ENCODE data around the gene NOTCH2. TPM values are rescaled to one million over a fixed set of nuclear protein-coding genes. Genes with fewer than 3 reads are reported as not detected.

Gene NOTCH2
- total and polyA plus RNA-seq, 4 donors: 8.7 to 55.3 (median 27.4) TPM

DNA sequence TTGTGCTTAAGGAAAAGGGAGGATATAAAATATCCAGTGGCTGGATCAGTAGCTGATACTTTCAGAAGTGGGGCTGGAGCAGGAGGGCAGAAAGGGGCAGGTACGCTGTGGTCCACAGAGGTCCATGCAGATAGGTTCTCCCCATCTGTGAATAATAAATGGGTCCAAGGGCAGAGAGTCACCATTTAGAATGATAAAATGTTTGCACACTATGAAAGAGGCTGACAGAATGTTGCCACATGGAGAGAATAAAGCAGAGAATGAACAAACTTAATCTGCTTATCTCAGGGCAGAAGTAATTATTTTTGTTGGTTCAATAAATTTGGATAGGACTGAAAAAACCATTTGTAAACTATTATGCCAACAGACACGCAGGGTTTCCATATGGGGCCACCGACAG lies 156.5 kb downstream of the NOTCH2 start:
- WGBS: 96% methylated on average over 3 of the region's 3 CpGs
- TF ChIP-seq CTCF (IDR thresholded peaks at IDR 0.05; ENCODE audit: low read depth, low read length, missing input control) (no peak), FOXA2 (IDR thresholded peaks at IDR 0.05) (no peak), YY1 (IDR thresholded peaks at IDR 0.05) (no peak), JUND (IDR thresholded peaks at IDR 0.05) (no peak), FOXA1 (IDR thresholded peaks at IDR 0.05) (no peak), HNF4G (IDR thresholded peaks at IDR 0.05) (no peak), HNF4A (conservative IDR thresholded peaks at IDR 0.05) (no peak), EGR1 (IDR thresholded peaks at IDR 0.05; ENCODE audit: low read depth in 2 of 2) (no peak), TAF1 (conservative IDR thresholded peaks at IDR 0.05) (no peak), GABPA (IDR thresholded peaks at IDR 0.05 in 1 of 2, conservative IDR thresholded peaks at IDR 0.05 in 1 of 2) (no peak), NR2F2 (IDR thresholded peaks at IDR 0.05) (no peak)
- Histone ChIP-seq H3K4me1 (ENCODE audit: control insufficient read depth in 4 of 4, insufficient read depth in 4 of 4, low read length in 3 of 4) (no peaks in the 10 kb centered on the region), H3K27me3 (ENCODE audit: control insufficient read depth in 4 of 4, insufficient read depth in 4 of 4, low read length in 3 of 4) (no peaks in the 10 kb centered on the region), H3K4me3 (ENCODE audit: low read depth in 1 of 3, low read length in 3 of 3) (no peak overlapping the region), H3K9me3 (ENCODE audit: control insufficient read depth in 4 of 4, low read length in 3 of 4) (no peaks in the 10 kb centered on the region), H3K36me3 (ENCODE audit: control insufficient read depth in 4 of 4, insufficient read depth in 3 of 4, low read depth in 1 of 4, low read length in 3 of 4) (peaks cover 9 to 47% (median 39%) of the 10 kb centered on the region in 4 donors), H3K9ac (ENCODE audit: low read depth in 1 of 2, low read length in 2 of 2) (no peak overlapping the region), H3K27ac (ENCODE audit: low read depth in 1 of 2, low read length in 2 of 2) (no peak overlapping the region)
- DNase-seq (ENCODE audit: low spot score): no peak

DNA sequence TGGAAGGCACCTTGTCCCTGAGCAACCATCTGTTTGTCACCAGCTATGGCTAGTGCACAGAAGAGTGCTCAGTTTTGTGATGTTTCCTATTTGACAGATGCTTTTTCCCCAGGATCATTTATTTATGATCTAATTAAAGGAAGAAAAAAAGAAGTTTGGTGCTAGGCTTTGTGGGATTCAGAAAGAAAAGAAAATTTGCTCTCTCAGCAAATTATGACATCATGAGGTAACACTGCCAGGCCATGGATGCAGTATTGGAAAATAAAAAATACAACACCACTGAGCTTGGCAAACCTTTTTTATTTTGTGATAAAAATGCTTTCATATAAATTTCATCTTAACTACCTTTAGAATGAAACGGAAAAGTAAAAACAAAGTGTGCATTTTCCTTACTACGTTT lies 157.7 kb downstream of the NOTCH2 start:
- no peak overlapping the region for H3K9ac ChIP-seq (ENCODE audit: low read depth in 1 of 2, low read length in 2 of 2)
- WGBS: 93% methylated on average over 2 of the region's 2 CpGs
- no peak for DNase-seq (ENCODE audit: low spot score)
- TF ChIP-seq FOXA1 (IDR thresholded peaks at IDR 0.05) (no peak), MAX (IDR thresholded peaks at IDR 0.05) (no peak), NR2F2 (IDR thresholded peaks at IDR 0.05) (no peak), EGR1 (IDR thresholded peaks at IDR 0.05; ENCODE audit: low read depth in 2 of 2) (no peak), SP1 (IDR thresholded peaks at IDR 0.05) (no peak), HNF4G (IDR thresholded peaks at IDR 0.05) (no peak), HNF4A (conservative IDR thresholded peaks at IDR 0.05) (no peak), RAD21 (IDR thresholded peaks at IDR 0.05) (no peak), RXRA (IDR thresholded peaks at IDR 0.05) (no peak)
- TF ChIP-seq, protein P1, sequence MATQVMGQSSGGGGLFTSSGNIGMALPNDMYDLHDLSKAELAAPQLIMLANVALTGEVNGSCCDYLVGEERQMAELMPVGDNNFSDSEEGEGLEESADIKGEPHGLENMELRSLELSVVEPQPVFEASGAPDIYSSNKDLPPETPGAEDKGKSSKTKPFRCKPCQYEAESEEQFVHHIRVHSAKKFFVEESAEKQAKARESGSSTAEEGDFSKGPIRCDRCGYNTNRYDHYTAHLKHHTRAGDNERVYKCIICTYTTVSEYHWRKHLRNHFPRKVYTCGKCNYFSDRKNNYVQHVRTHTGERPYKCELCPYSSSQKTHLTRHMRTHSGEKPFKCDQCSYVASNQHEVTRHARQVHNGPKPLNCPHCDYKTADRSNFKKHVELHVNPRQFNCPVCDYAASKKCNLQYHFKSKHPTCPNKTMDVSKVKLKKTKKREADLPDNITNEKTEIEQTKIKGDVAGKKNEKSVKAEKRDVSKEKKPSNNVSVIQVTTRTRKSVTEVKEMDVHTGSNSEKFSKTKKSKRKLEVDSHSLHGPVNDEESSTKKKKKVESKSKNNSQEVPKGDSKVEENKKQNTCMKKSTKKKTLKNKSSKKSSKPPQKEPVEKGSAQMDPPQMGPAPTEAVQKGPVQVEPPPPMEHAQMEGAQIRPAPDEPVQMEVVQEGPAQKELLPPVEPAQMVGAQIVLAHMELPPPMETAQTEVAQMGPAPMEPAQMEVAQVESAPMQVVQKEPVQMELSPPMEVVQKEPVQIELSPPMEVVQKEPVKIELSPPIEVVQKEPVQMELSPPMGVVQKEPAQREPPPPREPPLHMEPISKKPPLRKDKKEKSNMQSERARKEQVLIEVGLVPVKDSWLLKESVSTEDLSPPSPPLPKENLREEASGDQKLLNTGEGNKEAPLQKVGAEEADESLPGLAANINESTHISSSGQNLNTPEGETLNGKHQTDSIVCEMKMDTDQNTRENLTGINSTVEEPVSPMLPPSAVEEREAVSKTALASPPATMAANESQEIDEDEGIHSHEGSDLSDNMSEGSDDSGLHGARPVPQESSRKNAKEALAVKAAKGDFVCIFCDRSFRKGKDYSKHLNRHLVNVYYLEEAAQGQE (IDR thresholded peaks at IDR 0.05): no peak
- H3K4me1 ChIP-seq (ENCODE audit: control insufficient read depth in 4 of 4, insufficient read depth in 4 of 4, low read length in 3 of 4): peaks cover 2 to 9% (median 5%) of the 10 kb centered on the region in 4 donors
- no peak overlapping the region for H3K4me3 ChIP-seq (ENCODE audit: low read depth in 1 of 3, low read length in 3 of 3)
- H3K27ac ChIP-seq (ENCODE audit: low read depth in 1 of 2, low read length in 2 of 2): no peak overlapping the region
- H3K9me3 ChIP-seq (ENCODE audit: control insufficient read depth in 4 of 4, low read length in 3 of 4): no peaks in the 10 kb centered on the region
- H3K27me3 ChIP-seq (ENCODE audit: control insufficient read depth in 4 of 4, insufficient read depth in 4 of 4, low read length in 3 of 4): no peaks in the 10 kb centered on the region
- peaks cover 9 to 35% (median 28%) of the 10 kb centered on the region in 4 donors for H3K36me3 ChIP-seq (ENCODE audit: control insufficient read depth in 4 of 4, insufficient read depth in 3 of 4, low read depth in 1 of 4, low read length in 3 of 4)
